ENCODE data around the gene IREB2. TPM values are rescaled to one million over a fixed set of nuclear protein-coding genes. Genes with fewer than 3 reads are reported as not detected.
A peak's percentile ranks its signal among the peaks of the same experiment; 100 is the strongest.

The IREB2 gene
- total and polyA plus RNA-seq, 2 of the 13 experiments (the other 11 are each of a cell fraction or from before 2014, with no cell fraction given), result 24.2 to 30.4 TPM

DNA sequence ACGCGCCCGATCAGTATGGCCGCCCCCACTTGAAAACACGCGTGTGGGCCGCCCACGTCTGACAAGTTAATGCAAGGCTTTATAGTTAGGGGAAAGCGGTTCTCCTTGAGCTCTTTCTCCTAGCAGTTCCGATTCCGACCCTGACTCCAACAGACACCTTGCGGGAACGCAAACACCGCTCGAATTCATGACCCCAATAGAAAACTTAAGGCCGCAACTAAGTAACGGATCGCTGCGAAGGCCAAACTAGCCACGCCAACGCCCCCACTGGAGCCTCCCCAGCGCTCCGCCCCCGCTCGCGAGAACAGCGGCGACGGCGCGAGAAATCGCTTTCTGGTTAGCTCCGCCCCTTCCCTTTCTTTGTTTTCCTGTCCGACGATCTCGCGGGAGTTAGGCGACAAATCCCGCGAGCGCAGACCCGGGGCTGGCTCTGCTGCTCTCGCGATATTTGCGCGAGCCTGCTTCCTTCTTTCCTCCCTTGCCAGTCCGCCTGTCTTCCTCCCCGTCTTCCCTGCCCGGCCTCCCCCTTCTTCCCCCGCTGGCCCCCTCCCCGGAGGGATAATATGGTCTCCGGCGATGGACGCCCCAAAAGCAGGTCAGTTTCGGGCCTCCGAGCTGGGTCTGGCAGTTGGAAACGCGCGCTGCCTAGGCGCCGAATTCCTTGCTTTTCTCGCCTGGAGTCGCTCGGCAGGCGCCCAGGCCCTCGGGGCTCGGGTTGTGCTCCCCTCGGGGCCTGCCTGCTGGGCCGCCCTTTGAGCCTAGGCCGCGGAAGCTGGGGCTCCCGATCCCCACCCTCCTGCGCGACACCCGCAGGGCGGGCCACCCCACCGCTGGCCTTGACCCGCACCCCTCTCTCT is at the start of gene IREB2 (continued):
- TF ChIP-seq, protein P1, sequence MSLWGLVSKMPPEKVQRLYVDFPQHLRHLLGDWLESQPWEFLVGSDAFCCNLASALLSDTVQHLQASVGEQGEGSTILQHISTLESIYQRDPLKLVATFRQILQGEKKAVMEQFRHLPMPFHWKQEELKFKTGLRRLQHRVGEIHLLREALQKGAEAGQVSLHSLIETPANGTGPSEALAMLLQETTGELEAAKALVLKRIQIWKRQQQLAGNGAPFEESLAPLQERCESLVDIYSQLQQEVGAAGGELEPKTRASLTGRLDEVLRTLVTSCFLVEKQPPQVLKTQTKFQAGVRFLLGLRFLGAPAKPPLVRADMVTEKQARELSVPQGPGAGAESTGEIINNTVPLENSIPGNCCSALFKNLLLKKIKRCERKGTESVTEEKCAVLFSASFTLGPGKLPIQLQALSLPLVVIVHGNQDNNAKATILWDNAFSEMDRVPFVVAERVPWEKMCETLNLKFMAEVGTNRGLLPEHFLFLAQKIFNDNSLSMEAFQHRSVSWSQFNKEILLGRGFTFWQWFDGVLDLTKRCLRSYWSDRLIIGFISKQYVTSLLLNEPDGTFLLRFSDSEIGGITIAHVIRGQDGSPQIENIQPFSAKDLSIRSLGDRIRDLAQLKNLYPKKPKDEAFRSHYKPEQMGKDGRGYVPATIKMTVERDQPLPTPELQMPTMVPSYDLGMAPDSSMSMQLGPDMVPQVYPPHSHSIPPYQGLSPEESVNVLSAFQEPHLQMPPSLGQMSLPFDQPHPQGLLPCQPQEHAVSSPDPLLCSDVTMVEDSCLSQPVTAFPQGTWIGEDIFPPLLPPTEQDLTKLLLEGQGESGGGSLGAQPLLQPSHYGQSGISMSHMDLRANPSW (CRISPR knock-in tag; IDR thresholded peaks at IDR 0.05; ENCODE audit: borderline replicate concordance), result 0 out of 2 replicates have a peak, but pooled peaks have one; percentile 33
- TF ChIP-seq, protein P2, sequence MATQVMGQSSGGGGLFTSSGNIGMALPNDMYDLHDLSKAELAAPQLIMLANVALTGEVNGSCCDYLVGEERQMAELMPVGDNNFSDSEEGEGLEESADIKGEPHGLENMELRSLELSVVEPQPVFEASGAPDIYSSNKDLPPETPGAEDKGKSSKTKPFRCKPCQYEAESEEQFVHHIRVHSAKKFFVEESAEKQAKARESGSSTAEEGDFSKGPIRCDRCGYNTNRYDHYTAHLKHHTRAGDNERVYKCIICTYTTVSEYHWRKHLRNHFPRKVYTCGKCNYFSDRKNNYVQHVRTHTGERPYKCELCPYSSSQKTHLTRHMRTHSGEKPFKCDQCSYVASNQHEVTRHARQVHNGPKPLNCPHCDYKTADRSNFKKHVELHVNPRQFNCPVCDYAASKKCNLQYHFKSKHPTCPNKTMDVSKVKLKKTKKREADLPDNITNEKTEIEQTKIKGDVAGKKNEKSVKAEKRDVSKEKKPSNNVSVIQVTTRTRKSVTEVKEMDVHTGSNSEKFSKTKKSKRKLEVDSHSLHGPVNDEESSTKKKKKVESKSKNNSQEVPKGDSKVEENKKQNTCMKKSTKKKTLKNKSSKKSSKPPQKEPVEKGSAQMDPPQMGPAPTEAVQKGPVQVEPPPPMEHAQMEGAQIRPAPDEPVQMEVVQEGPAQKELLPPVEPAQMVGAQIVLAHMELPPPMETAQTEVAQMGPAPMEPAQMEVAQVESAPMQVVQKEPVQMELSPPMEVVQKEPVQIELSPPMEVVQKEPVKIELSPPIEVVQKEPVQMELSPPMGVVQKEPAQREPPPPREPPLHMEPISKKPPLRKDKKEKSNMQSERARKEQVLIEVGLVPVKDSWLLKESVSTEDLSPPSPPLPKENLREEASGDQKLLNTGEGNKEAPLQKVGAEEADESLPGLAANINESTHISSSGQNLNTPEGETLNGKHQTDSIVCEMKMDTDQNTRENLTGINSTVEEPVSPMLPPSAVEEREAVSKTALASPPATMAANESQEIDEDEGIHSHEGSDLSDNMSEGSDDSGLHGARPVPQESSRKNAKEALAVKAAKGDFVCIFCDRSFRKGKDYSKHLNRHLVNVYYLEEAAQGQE (IDR thresholded peaks at IDR 0.05; ENCODE audit: borderline replicate concordance in 1 of 2, low read depth in 1 of 2, low read length in 2 of 2), result peak in 1 of 2 experiments; percentile 4; a peak in 1 of 4 replicates
- TF ChIP-seq ZNF724P (CRISPR knock-in tag; IDR thresholded peaks at IDR 0.05; ENCODE audit: borderline replicate concordance) (0 out of 2 replicates have a peak, but pooled peaks have one; percentile 28), ZNF180 (CRISPR knock-in tag; IDR thresholded peaks at IDR 0.05; ENCODE audit: borderline replicate concordance, low read depth) (no peak), SMAD1 (CRISPR knock-in tag; IDR thresholded peaks at IDR 0.05; ENCODE audit: borderline replicate concordance, low read depth) (no peak), MIER3 (CRISPR knock-in tag; IDR thresholded peaks at IDR 0.05; ENCODE audit: borderline replicate concordance) (peak; percentile 31; the same call in 1 of the 2 replicates), ZSCAN30 (CRISPR knock-in tag; IDR thresholded peaks at IDR 0.05) (peak; percentile 72; the same call in 1 of the 2 replicates), ATF7-NPFF (CRISPR knock-in tag; IDR thresholded peaks at IDR 0.05; ENCODE audit: low read depth) (no peak), DNMT1 (CRISPR knock-in tag; IDR thresholded peaks at IDR 0.05) (0 out of 2 replicates have a peak, but pooled peaks have one; percentile 26), ZNF24 (IDR thresholded peaks at IDR 0.05) (peak; percentile 78), ZEB1 (IDR thresholded peaks at IDR 0.05; ENCODE audit: insufficient replicate concordance, low read depth) (peak; percentile 39), SNAI1 (CRISPR knock-in tag; IDR thresholded peaks at IDR 0.05; ENCODE audit: borderline replicate concordance) (no peak; the same call in 1 of the 2 replicates)
- TF ChIP-seq, protein P3, sequence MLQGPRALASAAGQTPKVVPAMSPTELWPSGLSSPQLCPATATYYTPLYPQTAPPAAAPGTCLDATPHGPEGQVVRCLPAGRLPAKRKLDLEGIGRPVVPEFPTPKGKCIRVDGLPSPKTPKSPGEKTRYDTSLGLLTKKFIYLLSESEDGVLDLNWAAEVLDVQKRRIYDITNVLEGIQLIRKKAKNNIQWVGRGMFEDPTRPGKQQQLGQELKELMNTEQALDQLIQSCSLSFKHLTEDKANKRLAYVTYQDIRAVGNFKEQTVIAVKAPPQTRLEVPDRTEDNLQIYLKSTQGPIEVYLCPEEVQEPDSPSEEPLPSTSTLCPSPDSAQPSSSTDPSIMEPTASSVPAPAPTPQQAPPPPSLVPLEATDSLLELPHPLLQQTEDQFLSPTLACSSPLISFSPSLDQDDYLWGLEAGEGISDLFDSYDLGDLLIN (CRISPR knock-in tag; IDR thresholded peaks at IDR 0.05; ENCODE audit: borderline replicate concordance), result no peak

Data from HepG2 (cell line).